Cardiac muscle cell (in vitro differentiated cells and primary cell): ENCODE results near the gene WDR72. TPM values are rescaled to one million over a fixed set of nuclear protein-coding genes. Genes with fewer than 3 reads are reported as not detected.
A peak's percentile ranks its signal among the peaks of the same experiment; 100 is the strongest.

ENCODE experiments used
- DNase-seq, 2 donors: peaks; one replicate each; pipeline versions ENCODE4 v3.0.0 to v3.0.0-alpha.2; 2010 to 2017; ENCODE audit warnings: low read depth in 1 of 2, low spot score in 1 of 2
- H3K27ac ChIP-seq: fragments of 200-600 bp; sonication (generic); 2 replicates; pipeline ENCODE4 v1.5.1; 2016
- H3K27me3 ChIP-seq: fragments of 200-600 bp; sonication (generic); 2 replicates; pipeline ENCODE4 v1.6.0; 2016; ENCODE audit warnings: control low read depth
- H3K36me3 ChIP-seq: fragments of 200-600 bp; sonication (generic); 2 replicates; pipeline ENCODE4 v1.5.1; 2016; ENCODE audit warnings: control low read depth
- H3K4me1 ChIP-seq: fragments of 200-600 bp; sonication (generic); 2 replicates; pipeline ENCODE4 v1.8.1; 2017; ENCODE audit warnings: low read depth, mild to moderate bottlenecking, mixed run types
- H3K4me3 ChIP-seq: fragments of 200-600 bp; sonication (generic); 2 replicates; pipeline ENCODE4 v1.5.1; 2016; ENCODE audit warnings: mild to moderate bottlenecking
- H3K9me3 ChIP-seq: fragments of 200-600 bp; sonication (generic); 2 replicates; pipeline ENCODE4 v1.5.1; 2017; ENCODE audit warnings: low read depth, mild to moderate bottlenecking, control low read depth
- CTCF ChIP-seq: IDR thresholded peaks from 2 replicates; pipeline ENCODE4 v1.5.1; 2012; ENCODE audit warnings: low read depth, mild to moderate bottlenecking, low read length
- polyA plus RNA-seq: library from polyadenylated mRNA; unstranded; fragments of >200 nt; fragmentation: Nextera tagmentation; extraction: Ambion mirVana; gene quantifications from 2 replicates; pipeline ENCODE4 v1.2.1, GENCODE V29; 2016
- total RNA-seq: library from RNA; depleted of rRNA; stranded (reverse); fragments of >200 nt; gene quantifications from 2 replicates; pipeline ENCODE4 v1.2.3, GENCODE V29; 2016

The WDR72 gene
- total and polyA plus RNA-seq, 2 experiments from 2014 or later: 4.5 to 8.9 TPM

DNA sequence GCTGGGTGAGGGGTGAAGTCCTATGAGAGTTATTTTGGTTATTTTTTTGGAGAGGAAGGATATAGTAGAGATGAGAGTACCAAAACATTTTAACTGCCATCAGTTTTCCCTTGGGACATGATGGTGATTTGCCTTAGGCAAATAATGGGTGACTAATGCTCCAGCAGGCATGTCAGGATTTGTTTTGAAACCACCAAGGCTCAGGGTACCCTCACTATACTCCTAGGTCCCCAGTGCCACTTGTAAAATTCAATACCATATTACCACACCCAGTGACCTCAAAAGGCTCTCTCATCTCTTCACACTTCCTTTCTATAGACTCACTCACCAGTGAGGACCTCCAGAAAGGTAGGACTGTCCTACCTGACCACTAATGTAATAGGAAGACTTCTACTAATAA, 83.6 kb downstream of the WDR72 start:
- Histone ChIP-seq H3K27me3 (peaks cover 42% of the 10 kb centered on the region), H3K9me3 (no peaks in the 10 kb centered on the region), H3K4me1 (no peaks in the 10 kb centered on the region), H3K36me3 (no peaks in the 10 kb centered on the region), H3K27ac (no peak overlapping the region), H3K4me3 (no peak overlapping the region)
- TF ChIP-seq CTCF: no peak
- DNase-seq: no peak

DNA sequence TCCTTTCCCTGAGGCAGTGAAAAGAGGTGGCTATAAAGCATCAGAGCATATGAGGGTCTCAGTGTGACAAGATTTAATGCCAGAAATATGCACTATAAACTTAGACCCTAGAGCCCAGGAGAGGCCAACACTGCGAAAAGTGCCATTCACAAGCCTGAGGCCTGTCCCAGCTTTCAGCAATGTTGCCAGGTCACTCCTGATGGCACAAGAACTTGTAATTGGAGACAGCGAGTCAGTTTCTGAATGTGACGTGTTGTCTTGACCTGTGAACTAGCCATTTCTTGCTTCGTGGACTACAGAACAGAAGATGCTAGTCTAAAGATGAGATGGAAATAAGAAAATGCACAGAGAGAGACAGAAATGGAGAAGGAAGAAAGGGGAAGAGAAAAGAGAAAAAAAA, 87.9 kb downstream of the WDR72 start:
- Histone ChIP-seq H3K9me3 (no peaks in the 10 kb centered on the region), H3K4me3 (no peak overlapping the region), H3K4me1 (no peaks in the 10 kb centered on the region), H3K36me3 (no peaks in the 10 kb centered on the region), H3K27me3 (peaks cover 55% of the 10 kb centered on the region), H3K27ac (no peak overlapping the region)
- no peak for TF ChIP-seq CTCF
- no peak for DNase-seq

DNA sequence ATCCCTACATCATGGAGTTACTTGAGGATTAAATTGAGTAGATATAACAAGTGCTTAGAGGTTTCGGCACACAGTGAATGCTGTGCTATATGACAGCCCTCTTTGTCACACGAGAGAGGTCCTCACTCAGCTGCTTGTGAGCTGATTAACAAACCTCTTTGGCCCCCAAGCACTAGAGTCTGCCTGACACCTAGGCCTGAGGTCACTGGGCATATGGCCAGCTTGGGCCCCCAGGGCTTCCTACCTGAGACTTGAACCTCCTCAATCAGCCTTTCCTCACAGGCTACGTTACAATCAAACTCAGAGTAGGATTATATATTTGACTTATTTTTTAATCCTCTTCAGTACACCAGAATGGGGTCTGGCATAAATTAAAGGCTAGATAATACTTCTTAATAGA, 88.8 kb downstream of the WDR72 start:
- H3K27me3 ChIP-seq: peaks cover 57% of the 10 kb centered on the region

DNA sequence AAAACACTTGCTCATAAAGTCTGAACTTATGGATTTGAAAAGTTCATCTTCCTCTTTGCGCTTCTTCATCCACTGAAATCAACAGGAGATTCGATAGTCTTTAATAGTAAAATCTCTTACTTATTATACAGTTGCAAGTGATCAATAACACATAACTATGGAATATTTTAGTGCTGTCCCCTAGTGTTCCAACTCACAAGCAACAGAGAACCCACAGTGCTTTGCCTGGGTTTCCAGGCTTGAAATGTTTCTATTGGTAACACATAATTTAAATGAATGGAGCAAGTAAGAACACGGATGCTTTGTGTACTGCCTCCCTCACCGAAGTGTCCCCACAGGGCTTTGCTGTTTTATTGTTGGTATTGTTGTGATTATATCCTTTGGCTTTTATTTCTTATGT, 93.5 kb downstream of the WDR72 start:
- no peaks in the 10 kb centered on the region for H3K36me3 ChIP-seq
- peak in 1 of 2 donors; percentile 15 for DNase-seq
- no peak overlapping the region for H3K27ac ChIP-seq
- H3K4me3 ChIP-seq: no peak overlapping the region
- no peak for TF ChIP-seq CTCF
- no peaks in the 10 kb centered on the region for H3K9me3 ChIP-seq
- peaks cover 77% of the 10 kb centered on the region for H3K27me3 ChIP-seq
- H3K4me1 ChIP-seq: no peaks in the 10 kb centered on the region

More for the DNA sequence above, 88.8 kb downstream of the WDR72 start:
- Histone ChIP-seq H3K4me1 (no peaks in the 10 kb centered on the region), H3K4me3 (no peak overlapping the region), H3K27ac (no peak overlapping the region), H3K9me3 (no peaks in the 10 kb centered on the region), H3K36me3 (no peaks in the 10 kb centered on the region)
- no peak for TF ChIP-seq CTCF
- DNase-seq: peak in 1 of 2 donors; percentile 71

- DNase-seq: peak in 1 of 2 donors; percentile 74
- Histone ChIP-seq H3K27ac (no peak overlapping the region), H3K36me3 (no peaks in the 10 kb centered on the region), H3K4me3 (no peak overlapping the region), H3K9me3 (no peaks in the 10 kb centered on the region), H3K4me1 (peaks cover 14% of the 10 kb centered on the region), H3K27me3 (peaks cover 55% of the 10 kb centered on the region)
- no peak for TF ChIP-seq CTCF
Measured at GRCh38 chr15:53658827-53659555, 100.5 kb downstream of the WDR72 start.
